Stromal cell of bone marrow (primary cell): ENCODE data around the gene NCOR2.

Source experiments
- DNase-seq: peaks from one replicate; pipeline ENCODE4 v3.0.0-alpha.2; 2012; ENCODE audit warnings: low read depth

NCOR2 gene

DNA sequence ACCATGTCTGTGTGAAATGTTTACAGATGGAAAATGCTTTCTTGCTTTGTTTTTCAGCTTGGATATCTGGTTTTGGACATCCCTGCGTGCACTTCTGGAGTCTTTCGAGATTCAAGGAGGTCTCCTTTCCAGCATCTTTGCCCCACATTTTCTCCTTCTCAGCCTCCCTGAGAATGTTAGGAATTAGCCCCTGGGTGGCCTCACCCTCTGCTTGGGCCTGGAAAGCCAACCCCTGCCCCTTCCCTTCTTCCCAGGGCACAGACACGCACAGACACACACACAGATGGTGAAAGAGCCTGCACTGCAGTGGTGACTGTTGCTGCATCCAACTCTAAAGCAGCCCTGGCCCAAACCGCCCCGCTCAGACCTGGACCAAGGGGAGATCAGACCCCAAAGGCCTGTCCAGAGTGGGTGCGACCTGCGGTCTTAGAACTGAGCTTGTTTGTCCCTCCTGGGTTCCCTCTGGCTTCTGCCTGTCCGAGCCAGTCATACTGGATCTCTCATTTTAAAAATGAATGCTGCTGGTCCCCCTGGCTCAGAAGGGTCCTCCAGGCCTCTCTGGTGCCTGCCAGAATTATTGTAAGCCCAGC, 8.7 kb upstream of the NCOR2 start:
- DNase-seq: no peak

DNA sequence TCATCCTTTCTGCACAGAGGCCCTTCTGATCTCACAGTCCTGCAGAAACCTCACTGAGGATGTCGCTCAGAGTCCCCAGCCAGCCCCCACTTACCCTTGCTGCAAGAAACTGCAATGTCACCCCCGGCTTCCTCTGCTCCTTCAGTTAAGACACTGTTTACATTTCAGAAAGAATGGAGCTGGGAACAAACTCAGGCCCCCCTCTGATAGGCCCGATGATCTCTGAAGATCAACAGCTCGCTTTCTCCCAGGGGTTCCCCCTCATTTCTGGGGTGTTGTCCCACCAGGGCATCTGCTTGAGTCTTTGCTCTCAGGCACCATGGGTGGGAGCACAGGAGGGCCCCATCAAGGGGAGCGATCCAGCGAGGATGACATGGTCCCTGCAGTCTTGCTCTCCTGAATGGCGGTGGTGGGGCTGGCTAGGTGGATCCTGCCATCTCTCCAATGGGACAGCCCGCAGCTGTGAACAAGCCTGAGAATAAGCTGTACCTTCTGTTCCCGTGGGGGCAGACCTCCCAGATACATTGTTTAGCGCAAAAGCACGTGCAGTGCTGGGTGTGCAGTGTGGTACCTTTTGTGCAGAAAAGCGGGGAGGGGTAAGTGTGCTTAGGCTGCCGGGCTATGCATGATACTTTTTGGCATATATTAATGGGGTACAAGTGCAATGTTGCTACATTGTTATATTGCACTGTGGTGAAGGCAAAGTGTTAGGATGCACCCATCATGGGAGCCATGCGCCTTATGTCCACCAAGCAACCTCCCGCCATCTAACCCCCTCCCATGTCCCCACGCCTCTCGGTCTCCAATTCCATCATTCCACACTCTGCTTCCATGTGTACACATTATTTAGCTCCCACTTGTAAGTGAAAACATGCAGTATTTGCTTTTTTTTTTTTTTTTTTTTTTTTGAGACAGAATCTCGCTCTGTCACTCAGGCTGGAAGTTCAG, 6.7 kb upstream of the NCOR2 start:
- DNase-seq: no peak

DNA sequence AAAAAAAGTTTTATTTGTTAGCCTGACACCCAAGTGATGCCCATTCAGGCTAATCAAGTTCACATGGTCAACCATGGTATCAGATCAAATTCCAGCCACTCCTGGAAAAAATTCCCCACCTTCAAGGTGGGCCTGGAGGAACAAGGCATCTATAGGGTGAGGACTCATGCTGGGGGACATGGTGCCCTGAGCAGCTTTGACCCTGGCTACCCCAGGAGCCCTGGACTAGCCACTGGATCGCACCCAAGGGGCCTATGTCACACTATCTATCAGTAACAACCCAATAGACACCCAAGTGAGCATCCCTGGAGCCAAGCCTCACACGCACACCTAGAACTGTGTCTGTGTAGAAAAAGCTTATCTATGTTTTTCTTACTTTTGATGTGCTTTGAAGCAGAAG, 4.1 kb upstream of the NCOR2 start:
- DNase-seq: no peak

DNA sequence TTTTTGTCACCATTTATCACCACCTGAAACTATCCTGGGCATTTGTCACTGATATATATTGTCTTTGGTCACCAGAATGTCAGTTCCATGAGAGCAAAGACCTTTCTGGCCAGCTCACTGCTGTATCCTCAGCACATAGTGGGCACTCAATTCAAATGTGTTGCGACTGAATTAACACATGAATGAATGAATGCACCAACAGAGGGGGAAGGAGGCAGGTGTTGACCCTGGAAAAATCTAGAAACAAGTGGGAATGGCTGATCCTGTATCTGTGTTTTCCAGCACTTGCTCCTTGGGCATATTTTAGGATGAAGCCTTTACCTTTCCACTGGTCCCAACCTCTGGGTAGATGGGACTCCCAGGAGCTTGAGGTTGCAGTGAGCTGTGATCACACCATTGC, 3.4 kb upstream of the NCOR2 start:
- DNase-seq: no peak

DNA sequence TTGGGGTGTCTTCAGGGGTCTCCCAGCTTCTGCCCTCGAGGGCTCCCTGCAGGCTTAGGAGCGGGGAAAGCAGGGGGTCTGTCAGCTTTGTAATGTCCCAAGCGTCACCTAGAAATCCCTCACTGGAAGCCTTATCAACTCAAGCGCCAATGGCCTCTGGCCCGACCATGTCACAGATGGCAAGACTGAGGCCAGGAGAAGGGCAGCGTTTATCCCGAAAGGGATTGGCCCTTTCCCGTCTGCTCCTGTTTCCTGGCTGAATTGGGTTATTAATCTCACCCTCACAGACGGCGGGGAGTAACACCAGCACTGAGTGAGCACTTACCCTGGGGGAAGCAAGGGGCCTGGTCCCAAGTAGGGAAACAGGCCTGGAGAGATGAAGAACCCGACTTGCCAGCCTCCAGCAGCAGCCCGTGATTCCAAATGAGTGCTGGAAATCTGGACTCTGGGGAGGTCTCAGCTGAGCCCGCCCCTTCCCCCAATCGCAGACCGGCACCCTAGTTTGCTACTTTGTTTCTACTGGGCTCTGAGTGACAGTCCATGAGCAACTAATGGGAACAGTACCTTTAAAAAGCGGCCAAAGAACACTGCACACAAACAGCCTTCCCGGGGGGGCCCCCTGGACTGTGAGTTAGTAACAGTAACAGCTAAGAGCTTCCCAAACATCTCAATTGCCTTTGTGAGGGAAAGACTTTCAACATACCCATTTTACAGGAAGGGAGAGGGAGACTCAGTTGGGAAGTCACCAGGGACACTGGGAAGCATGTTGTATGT, 2.1 kb upstream of the NCOR2 start:
- DNase-seq: no peak

DNA sequence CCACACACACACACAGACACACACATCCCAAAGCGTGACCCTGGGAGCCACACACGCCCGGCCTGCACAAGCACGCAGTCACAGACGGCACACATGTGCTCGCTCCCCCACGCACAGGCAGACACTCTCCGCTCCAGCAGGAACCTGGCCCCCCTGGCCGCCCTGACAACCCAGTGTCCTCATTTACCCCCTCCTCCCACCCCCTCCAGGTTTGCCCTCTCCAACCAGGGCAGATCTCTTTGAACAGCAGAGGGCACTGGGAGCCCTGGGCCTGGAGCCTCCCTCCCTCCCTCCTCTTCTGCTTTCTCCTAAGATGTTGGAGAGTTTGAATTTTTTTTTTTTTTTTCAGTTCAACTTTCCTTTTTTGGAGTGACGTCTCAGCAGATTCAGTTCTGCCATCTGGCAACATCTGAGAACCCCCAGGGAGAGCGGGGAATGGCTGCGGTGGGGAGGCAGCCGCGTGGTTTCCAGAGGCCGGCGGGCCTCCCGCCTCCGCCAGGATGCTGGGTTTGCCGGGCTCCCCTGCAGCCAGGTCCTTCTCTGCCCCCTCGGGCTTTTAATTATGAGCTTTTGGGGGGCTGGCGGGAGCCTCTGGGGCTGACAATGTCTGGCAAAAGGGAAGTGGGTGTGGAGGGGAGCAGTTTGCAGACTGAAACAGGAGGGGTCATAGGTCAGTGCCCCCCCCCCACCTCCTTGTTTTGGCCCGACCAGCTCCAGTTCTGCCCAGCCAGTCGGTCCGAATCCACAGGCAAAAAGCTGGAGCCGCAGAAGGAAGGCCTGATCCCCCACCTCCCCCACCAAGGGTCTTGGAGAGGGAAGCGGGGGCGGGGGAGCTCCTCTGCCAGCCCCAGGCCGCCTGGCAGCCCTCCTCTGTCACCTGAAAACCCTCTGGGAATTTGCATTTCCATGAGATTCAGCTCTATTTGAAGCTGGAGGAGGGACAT, 1.3 kb upstream of the NCOR2 start:
- DNase-seq: peak; percentile 93

DNA sequence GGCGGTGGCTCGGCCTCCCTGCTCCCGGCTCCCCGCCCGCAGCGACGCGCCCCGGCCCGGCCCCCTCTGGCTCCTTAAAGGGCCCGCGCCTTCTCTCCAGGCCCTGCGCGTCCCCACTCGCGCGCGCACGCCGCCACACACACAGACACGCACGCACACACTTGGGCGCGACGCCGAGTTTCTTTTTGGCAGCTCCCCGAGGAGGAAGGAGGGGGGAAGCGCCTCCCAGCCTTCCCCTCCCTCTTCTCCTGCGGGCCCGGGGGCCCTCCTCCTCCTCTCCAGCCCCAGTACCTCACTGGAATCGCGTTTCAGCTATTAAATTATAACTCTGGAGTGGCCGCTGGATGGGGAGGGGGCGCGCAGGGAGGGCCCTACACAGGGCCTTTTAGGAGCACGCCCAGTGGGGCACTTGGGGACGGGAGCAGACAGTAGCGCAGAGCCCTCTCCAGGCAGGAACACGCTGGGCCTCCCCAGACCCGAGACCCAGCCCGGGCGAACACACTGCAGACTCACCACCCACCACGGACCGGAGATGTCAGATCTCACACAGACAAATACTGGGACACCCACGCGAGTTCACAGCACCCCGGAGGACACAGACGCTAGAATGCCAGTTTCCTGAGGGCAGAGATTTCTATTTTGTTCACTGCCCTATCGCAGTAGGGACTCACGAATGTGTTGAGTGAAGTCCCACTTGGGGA, 411 bp upstream of the NCOR2 start:
- peak; percentile 91 for DNase-seq

DNA sequence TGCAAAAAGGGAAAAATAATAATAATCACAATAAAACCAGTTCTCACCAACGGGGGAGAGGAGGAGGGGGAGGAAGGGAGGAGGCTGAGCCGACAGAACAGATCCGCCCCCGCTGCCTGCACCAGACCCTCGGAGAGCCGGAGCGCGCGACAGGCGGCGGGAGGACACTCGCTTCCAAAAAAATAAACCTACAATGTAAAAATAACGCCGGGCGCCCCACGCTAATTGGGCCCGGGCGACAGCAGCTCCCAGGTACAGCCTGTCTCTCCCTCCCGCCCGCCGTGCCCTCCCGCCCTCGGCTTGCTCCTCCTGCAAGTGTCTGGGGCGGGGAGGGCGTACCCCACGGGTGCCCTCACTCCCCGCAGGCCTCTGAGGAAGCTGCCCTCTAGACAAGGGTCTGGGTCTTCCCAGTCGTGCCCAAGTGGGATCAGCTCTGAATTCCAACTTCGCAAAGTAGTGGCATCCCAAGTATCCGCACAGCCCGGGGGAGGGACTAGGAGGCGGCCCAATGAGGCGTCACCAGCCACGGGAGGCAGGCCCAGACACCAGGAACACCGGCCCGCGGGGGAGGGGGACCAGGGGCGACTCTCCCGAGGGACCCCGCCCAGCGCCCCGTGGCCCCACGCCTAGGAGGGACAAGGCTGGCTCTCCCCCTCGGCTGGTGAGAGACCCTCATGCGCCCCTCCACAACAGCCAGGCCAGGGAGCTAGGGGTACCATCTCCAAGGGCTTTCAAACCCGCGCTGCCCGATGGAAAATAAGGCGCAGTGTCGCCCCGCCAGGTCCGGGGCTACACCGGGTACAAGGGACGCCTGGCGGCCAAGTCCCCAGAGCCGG, 1.0 kb downstream of the NCOR2 start:
- DNase-seq: no peak

DNA sequence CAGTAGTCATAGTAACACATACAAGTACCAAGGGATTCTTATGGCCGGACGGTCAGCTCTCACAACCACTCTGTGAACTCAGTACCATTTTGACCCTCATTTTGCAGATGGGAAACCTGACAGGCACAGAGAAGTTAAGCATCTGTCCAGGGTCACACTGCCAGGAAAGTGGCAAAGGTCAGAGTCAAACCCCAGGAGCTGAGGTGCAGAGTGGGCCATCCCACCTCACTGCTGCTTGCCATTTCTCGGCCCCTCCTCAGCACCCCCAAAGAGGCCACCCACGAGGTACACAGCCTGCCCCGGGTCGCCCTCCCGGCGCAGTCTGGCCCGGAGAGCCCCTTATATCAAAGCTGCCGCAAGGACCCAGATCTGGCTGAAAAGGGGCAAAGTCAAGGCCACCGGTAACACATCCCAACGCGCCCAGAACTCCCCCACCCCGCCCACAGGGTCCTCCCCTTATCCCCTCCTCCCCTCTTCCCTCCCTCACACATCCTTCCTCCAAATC, 1.7 kb downstream of the NCOR2 start:
- DNase-seq: no peak

DNA sequence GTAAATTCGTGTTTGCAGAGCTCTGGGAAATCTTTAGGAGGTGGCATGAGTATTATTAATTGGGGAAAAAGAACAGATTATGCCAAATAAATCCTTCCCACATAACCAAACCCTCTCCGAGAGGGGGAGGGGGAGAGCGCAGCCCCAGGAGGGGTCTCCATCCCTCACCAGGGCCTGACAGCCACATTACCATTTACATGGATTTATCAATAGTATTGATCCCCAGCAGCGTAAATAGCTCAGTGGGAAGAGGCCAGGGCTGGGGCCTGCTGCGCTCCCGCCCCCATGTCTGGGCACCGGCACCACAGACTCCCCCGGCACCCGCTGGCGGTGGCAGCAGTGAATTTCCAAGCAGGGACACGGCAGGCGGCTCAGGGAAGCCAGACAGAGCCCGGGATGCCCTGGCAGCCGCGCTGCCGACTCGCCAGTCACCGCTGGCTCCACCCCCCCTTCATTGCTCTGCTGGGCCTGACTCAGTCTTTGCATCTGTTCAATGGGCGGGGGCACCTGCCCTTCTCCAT, 2.4 kb downstream of the NCOR2 start:
- no peak for DNase-seq

DNA sequence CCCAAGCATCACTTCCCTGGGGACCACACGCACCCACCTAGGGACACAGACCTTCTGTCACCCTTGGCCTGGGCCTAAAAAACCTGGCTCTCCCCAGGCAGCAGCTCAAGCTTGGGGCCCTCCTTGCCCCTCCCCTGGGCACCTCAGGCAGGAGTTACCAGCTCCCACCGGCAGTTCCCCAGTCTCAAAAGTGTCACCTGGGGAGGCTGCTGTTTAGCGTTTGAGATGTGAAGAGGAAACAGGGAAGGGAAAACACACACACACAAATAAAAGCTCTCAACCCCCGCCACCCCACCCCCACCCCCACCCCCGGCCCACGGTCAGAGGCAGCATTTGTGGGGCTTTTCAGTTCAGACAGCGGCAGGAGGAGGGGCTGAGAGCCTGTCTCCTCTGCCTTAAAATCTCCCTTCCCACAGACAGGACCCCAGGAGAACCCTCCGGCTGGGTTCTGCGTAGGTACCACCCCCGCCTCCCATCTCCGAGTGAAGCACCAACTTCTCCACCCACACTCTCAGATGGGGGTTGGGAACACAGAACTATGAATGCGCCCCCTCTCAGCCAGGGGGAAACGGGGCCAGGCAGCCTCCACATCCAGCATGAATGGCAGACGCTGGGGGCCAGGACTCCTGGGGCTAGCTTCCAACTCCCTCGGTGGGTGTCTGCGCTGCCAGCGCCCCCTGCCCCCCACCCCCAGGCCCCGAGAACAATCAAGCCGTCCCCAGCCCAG, 3.0 kb downstream of the NCOR2 start:
- no peak for DNase-seq

DNA sequence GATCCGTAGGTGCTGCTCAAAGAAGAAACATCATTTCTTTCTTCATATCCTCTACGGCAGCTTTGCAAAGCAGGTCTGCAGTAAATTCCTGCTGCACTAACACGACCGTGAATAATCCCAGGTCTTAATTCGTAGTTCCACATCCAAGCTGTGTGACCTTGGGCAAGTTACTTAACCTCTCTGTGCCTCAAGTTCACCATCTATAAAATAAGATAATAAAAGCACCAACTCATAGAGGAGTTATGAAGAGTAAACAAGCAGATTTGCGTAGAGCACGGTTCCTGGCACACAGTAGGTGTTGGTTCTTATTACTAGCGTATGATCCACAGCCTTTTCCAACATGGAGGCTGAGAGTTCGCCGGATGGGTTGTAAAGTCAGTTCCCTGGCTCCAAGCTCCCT, 3.6 kb downstream of the NCOR2 start:
- DNase-seq: no peak

DNA sequence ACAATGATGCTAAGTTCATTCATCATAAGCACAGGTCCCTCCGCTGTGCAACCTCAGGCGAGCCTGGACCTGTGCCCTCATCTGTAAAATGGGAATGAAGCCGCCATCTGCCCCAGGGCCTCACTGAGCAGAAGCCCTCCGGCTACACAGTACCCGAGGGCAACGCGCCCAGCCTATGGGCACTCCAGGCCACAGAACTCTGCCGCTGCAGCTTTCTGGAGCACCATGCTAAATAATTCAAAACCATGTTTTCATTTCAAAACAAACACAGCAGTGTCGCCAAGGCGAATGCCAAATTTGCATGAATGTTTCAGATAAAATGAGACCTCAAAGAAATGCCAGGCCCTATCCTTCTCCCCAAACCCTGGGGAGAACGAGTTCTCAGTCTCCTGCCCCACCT, 4.0 kb downstream of the NCOR2 start:
- no peak for DNase-seq

DNA sequence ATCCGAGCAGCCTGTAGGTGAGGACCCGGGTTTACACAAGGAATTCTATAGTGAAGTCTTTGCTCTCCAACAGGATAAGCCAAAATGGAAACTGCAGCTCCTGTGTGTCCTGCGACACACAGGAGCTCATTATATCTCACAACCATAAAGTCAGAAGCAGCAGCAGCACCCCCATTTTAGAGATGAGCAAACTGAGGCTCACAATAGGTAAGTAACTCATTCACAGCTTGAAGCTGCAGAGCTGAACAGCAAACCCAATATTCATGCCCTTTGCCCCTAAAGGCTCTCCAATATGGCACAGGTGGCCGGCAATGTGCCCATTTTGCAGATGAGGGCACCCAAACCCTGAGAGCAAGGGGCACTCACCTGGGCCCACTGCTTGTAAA, 4.6 kb downstream of the NCOR2 start:
- no peak for DNase-seq

DNA sequence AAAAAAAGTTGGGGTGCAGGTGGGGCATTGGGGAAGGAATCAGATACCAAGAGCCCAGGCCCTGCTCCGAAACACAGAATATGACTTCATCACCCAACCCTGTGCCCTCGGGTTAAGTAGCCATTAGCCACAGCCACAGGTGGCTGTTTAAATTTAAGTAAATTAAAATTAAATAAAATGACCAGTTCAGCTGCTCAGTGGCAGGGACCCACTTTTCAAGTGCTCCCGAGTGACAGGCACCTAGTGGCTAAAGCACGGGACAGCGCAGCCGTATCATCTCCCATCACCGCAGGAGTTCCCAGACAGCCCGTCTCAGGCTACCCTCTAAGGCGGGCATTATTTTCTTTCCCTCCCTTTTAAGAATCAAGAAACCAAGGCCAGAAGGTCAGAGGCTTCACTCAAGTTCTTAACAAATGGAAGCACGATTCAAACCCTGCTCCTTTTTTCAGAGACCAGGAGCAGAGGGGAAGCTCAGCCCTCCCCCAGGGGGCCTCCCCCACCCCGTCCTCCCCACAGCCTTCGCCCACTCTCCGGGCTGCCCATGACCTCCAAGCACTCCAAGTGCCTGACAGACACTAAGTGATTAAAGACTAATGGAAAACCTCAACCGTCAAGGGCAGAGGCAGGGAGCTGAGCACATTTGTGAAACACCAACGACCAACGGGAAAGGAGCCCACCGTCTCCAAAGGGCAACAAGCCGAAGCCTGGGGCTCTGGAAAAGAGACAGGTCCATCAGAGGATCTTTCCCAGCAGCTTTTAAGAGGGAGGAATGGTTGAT, 5.2 kb downstream of the NCOR2 start:
- no peak for DNase-seq

DNA sequence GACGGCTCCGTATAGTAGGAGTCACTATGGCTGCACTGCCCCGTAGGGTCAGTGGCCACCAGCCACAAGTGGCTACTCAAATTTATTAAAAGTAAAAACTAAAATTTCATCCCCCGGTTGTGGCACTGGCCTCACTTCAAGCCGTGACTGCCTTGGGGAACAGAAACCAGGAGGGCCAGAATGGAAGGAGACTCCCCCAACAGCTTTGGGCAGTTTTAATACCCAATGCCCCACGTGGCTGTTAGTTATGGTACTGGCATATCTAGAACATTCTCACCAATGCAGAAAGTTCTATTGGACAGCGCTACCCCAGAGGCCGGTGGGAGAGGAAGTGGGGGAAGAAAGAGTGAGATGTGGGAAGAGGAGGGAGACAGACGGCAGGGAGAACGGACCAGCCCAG, 6.2 kb downstream of the NCOR2 start:
- DNase-seq: no peak

DNA sequence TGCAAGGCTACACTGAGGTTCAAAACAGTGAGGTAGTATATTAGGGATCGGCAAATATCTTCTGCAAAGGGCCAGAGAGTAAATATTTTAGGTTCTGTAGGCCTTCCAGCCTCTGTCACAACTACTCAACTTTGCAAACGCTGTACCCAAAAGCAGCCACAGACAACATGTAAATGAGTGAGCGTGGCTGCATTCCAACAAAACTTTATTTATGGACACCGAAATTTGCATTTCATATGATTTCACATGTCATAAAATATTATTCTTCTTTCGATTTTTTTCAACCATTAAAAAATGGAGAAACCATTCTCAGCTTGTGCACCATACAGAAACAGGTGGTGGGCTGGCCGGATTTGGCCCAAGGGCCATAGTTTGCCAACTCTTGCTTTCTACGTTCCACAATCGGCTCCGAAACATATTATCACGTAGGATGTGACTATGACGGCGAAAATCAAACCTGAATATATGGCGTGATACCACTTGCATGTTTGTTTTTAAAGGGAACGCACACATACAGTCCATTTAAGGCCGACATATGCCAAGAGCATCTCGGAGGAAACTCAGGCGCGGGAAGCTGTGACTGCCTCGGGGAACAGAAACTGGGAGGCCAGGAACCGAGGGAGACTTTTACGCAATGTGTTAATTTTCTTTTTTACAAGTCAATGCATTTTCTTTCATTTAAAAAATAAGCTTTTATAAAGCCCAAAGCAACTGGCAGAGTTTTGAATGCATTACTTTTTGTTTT, 7.1 kb downstream of the NCOR2 start:
- DNase-seq: no peak
